A549 (cell line): Measurements from ENCODE around the gene EFCAB8. TPM values are rescaled to one million over a fixed set of nuclear protein-coding genes. Genes with fewer than 3 reads are reported as not detected.

Experiments
- ATAC-seq, 2 experiments: fragments of 200-7000 bp in 1 of 2; fragments of >200 bp in 1 of 2; cut with Nextera tagmentation in 1 of 2; cut with Tn5 transposase in 1 of 2; 3 replicates each; pipeline versions ENCODE4 v1.8.0 to v1.9.1; 2018 to 2020; ENCODE audit warnings: mild to moderate bottlenecking in 1 of 2, moderate library complexity in 1 of 2
- CTCF ChIA-PET: fragments of 300-600 bp; sonication (Branson Sonifier 250); formaldehyde crosslinking; extraction: SDS; loops from one replicate; lab custom pipeline; 2021; ENCODE audit warnings: antibody characterized with exemption, inconsistent platforms; lab: Yijun Ruan, JAX
- POLR2A ChIA-PET: fragments of 350-600 bp; formaldehyde crosslinking; extraction: SDS; loops from one replicate; lab custom pipeline; 2021; ENCODE audit warnings: antibody characterized with exemption, inconsistent platforms; lab: Yijun Ruan, JAX
- DNase-seq, 2 experiments: peaks; one replicate each; pipeline versions ENCODE4 v3.0.0 to v3.0.0-alpha.2; 2011 to 2016; ENCODE audit warnings: low read depth in 1 of 2, low spot score in 1 of 2
- FAIRE-seq: peaks from 2 replicates; lab custom pipeline; 2011; peaks lifted over from hg19 to GRCh38; lab: Jason Lieb, UNC
- H3K27ac ChIP-seq, 2 experiments: fragments of >200 bp; sonication (Bioruptor Twin); formaldehyde crosslinking; 3 replicates each; pipeline ENCODE4 v1.5.1; 2016 to 2017
- H3K4me1 ChIP-seq: fragments of >200 bp; sonication (Bioruptor Twin); formaldehyde crosslinking; 3 replicates; pipeline ENCODE4 v1.6.1; 2016
- H3K4me2 ChIP-seq: fragments of >200 bp; sonication (Bioruptor Twin); formaldehyde crosslinking; 3 replicates; pipeline ENCODE4 v1.6.1; 2016
- H3K4me3 ChIP-seq: fragments of >200 bp; sonication (Bioruptor Twin); formaldehyde crosslinking; 3 replicates; pipeline ENCODE4 v1.5.1; 2016
- H3K9me3 ChIP-seq: fragments of >200 bp; sonication (Bioruptor Twin); formaldehyde crosslinking; 3 replicates; pipeline ENCODE4 v1.6.1; 2016
- ATOH8 ChIP-seq: fragments of 250-450 bp; sonication (Bioruptor Pico); IDR thresholded peaks from 2 replicates; pipeline ENCODE4 v1.5.0; 2020; ENCODE audit warnings: low read depth, mild to moderate bottlenecking, moderate library complexity
- CBX2 ChIP-seq: fragments of 200-600 bp; sonication (generic); IDR thresholded peaks from 2 replicates; pipeline ENCODE4 v1.6.1; 2016; ENCODE audit warnings: low read depth, mild to moderate bottlenecking, borderline replicate concordance
- CBX8 ChIP-seq: fragments of 200-600 bp; sonication (generic); IDR thresholded peaks from 2 replicates; pipeline ENCODE4 v1.6.1; 2016
- CHD2 ChIP-seq: fragments of 150-350 bp; IDR thresholded peaks from 2 replicates; pipeline ENCODE4 v1.6.1; 2014; ENCODE audit warnings: low read length; ENCODE audit not compliant: partially characterized antibody
- EHMT2 ChIP-seq: fragments of 200-600 bp; sonication (generic); IDR thresholded peaks from 2 replicates; pipeline ENCODE4 v1.6.1; 2016; ENCODE audit warnings: antibody characterized with exemption, low read depth, mild to moderate bottlenecking, moderate library complexity
- FOSB ChIP-seq: fragments of 250-450 bp; sonication (Bioruptor Pico); IDR thresholded peaks from 2 replicates; pipeline ENCODE4 v1.5.0; 2020; ENCODE audit warnings: mild to moderate bottlenecking, moderate library complexity
- GATA3 ChIP-seq: IDR thresholded peaks from 2 replicates; pipeline ENCODE4 v1.6.1; 2012; ENCODE audit warnings: borderline replicate concordance
- HOXB13 ChIP-seq: fragments of 250-450 bp; sonication (Bioruptor Pico); IDR thresholded peaks from 2 replicates; pipeline ENCODE4 v1.5.0; 2020; ENCODE audit warnings: low read depth, mild to moderate bottlenecking, moderate library complexity
- JUN ChIP-seq, 2 experiments: fragments of >200 bp; sonication (Bioruptor Twin); formaldehyde crosslinking; IDR thresholded peaks; 2 replicates in 1 of 2; 3 replicates in 1 of 2; pipeline ENCODE4 v1.6.1; 2016 to 2017
- JUNB ChIP-seq: fragments of >200 bp; sonication (Bioruptor Twin); formaldehyde crosslinking; IDR thresholded peaks from 2 replicates; pipeline ENCODE4 v1.6.1; 2016
- MYC ChIP-seq: IDR thresholded peaks from 2 replicates; pipeline ENCODE4 v1.6.1; 2012; ENCODE audit warnings: mild to moderate bottlenecking, inconsistent platforms, low read length, improper control_type of control experiment, borderline replicate concordance
- NFE2L2 ChIP-seq: fragments of 150-350 bp; conservative IDR thresholded peaks from 2 replicates; pipeline ENCODE4 v1.6.1; 2014; ENCODE audit warnings: low read length
- NPAS2 ChIP-seq: fragments of 250-450 bp; sonication (Bioruptor Pico); IDR thresholded peaks from 2 replicates; pipeline ENCODE4 v1.8.0; 2022; ENCODE audit warnings: mild to moderate bottlenecking, moderate library complexity, borderline replicate concordance
- NR3C1 ChIP-seq: fragments of >200 bp; sonication (Bioruptor Twin); formaldehyde crosslinking; IDR thresholded peaks from 3 replicates; pipeline ENCODE4 v1.6.1; 2017
- PBX3 ChIP-seq: IDR thresholded peaks from 2 replicates; pipeline ENCODE4 v1.6.1; 2012
- RNF2 ChIP-seq: fragments of 200-600 bp; sonication (generic); IDR thresholded peaks from 2 replicates; pipeline ENCODE4 v1.6.1; 2016; ENCODE audit warnings: low read depth, mild to moderate bottlenecking, antibody characterized with exemption, moderate library complexity, borderline replicate concordance
- ZFP36 ChIP-seq: fragments of 450-650 bp; IDR thresholded peaks from 2 replicates; pipeline ENCODE4 v1.6.1; 2014; ENCODE audit warnings: borderline replicate concordance; ENCODE audit not compliant: partially characterized antibody
- WGBS: methylation state at CpG from one replicate; pipeline ENCODE4 v1.1.6; 2017; ENCODE audit errors: missing lambda C conversion rate; 5-methylcytosine and 5-hydroxymethylcytosine counted together
- polyA plus RNA-seq, 4 experiments: library from polyadenylated mRNA; depleted of rRNA in 3 of 4; stranded (reverse); fragments of >200 nt; fragmentation: RNase III in 1 of 4; extraction: RNeasy Plus Mini Kit Qiagen cat#74134 plus additional on column Dnase treatment in 1 of 4; gene quantifications; 2 replicates in 3 of 4; 3 replicates in 1 of 4; pipeline ENCODE4 v1.2.3, GENCODE V29; 2011 to 2017
- TF ChIP-seq, protein P1 (sequence below): fragments of >200 bp; sonication (Bioruptor Twin); formaldehyde crosslinking; IDR thresholded peaks from 3 replicates; pipeline ENCODE4 v1.5.1; 2016
- TF ChIP-seq, protein P2 (sequence below): fragments of >200 bp; sonication (Bioruptor Twin); formaldehyde crosslinking; IDR thresholded peaks from 3 replicates; pipeline ENCODE4 v1.6.1; 2016

EFCAB8 gene
- polyA plus RNA-seq, 2 of the 4 experiments (the other 2 are of a cell fraction): not detected

GRCh38 chr20:32930701-32931100 lies 72.0 kb downstream of the EFCAB8 start:
- FAIRE-seq: no peak
- H3K27ac ChIP-seq: no peak overlapping the region
- no peak overlapping the region for H3K4me2 ChIP-seq
- H3K4me3 ChIP-seq: no peak overlapping the region
- WGBS: 55% methylated on average over 5 of the region's 5 CpGs
- no peak for TF ChIP-seq CBX8
- no peak for TF ChIP-seq HOXB13 (CRISPR knock-in tag)
- TF ChIP-seq JUNB: no peak
- TF ChIP-seq NR3C1: no peak
- TF ChIP-seq GATA3: no peak
- TF ChIP-seq CHD2: no peak
- TF ChIP-seq, protein P1, sequence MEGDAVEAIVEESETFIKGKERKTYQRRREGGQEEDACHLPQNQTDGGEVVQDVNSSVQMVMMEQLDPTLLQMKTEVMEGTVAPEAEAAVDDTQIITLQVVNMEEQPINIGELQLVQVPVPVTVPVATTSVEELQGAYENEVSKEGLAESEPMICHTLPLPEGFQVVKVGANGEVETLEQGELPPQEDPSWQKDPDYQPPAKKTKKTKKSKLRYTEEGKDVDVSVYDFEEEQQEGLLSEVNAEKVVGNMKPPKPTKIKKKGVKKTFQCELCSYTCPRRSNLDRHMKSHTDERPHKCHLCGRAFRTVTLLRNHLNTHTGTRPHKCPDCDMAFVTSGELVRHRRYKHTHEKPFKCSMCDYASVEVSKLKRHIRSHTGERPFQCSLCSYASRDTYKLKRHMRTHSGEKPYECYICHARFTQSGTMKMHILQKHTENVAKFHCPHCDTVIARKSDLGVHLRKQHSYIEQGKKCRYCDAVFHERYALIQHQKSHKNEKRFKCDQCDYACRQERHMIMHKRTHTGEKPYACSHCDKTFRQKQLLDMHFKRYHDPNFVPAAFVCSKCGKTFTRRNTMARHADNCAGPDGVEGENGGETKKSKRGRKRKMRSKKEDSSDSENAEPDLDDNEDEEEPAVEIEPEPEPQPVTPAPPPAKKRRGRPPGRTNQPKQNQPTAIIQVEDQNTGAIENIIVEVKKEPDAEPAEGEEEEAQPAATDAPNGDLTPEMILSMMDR: no peak
- no peak for TF ChIP-seq MYC
- TF ChIP-seq, protein P2, sequence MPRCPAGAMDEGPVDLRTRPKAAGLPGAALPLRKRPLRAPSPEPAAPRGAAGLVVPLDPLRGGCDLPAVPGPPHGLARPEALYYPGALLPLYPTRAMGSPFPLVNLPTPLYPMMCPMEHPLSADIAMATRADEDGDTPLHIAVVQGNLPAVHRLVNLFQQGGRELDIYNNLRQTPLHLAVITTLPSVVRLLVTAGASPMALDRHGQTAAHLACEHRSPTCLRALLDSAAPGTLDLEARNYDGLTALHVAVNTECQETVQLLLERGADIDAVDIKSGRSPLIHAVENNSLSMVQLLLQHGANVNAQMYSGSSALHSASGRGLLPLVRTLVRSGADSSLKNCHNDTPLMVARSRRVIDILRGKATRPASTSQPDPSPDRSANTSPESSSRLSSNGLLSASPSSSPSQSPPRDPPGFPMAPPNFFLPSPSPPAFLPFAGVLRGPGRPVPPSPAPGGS: no peak
- TF ChIP-seq FOSB: no peak
- TF ChIP-seq ATOH8 (CRISPR knock-in tag): no peak
- TF ChIP-seq RNF2: no peak
- TF ChIP-seq JUN (IDR thresholded peaks at IDR 0.05): no peak
- no peak for TF ChIP-seq NPAS2 (CRISPR knock-in tag)
- TF ChIP-seq PBX3: no peak
- DNase-seq: no peak
- H3K4me1 ChIP-seq: no peaks in the 10 kb centered on the region
- ATAC-seq: no peak
- H3K9me3 ChIP-seq: no peaks in the 10 kb centered on the region
- POLR2A ChIA-PET: no interaction called here
- CTCF ChIA-PET: interaction anchor here (3.1 kb wide), 1 partner anchor 29 kb away, joined by 7 read pairs; no protein-coding TSS in a partner anchor

DNA sequence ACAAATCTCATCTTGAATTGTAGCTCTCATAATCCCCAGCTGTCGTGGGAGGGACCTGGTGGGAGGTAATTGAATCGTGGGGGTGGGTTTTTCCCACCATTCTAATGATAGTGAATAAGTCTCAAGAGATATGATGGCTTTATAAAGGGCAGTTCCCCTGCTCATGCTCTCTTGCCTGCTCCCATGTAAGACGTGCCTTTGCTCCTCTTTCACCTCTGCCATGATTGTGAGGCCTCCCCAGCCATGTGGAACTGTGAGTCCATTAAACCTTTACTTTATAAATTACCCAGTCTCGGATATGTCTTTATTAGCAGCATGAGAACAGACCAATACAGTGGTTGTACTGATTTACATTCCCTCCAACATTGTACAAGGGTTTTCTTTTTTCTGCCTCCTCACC lies 75.9 kb downstream of the EFCAB8 start:
- TF ChIP-seq NFE2L2 (no peak), ZFP36 (no peak), ATOH8 (CRISPR knock-in tag) (no peak), EHMT2 (no peak), CBX2 (no peak), MYC (no peak)
- TF ChIP-seq, all 56 proteins: peak for 0
- H3K4me3 ChIP-seq: no peak overlapping the region
- ChIA-PET POLR2A (no interaction called here), CTCF (no interaction called here)
- H3K9me3 ChIP-seq: peaks cover 13% of the 10 kb centered on the region; the same call in 2 of the 3 replicates
- FAIRE-seq (no peak), DNase-seq (no peak), ATAC-seq (no peak)
- H3K4me1 ChIP-seq: no peaks in the 10 kb centered on the region
- WGBS: 2% methylated on average over 4 of the region's 4 CpGs
- H3K4me2 ChIP-seq: no peak overlapping the region
- H3K27ac ChIP-seq: no peak overlapping the region
